ENCODE measurements around the gene CENPC. TPM values are rescaled to one million over a fixed set of nuclear protein-coding genes. Genes with fewer than 3 reads are reported as not detected.
"Not testable (repeated sequence)": the region's sequence is repeated elsewhere in the genome, so short reads cannot be mapped to it uniquely, and the experiment has no call there.

CENPC gene
- total and polyA plus RNA-seq, 7 donors = 4.9 to 30.0 (median 20.6) TPM

DNA sequence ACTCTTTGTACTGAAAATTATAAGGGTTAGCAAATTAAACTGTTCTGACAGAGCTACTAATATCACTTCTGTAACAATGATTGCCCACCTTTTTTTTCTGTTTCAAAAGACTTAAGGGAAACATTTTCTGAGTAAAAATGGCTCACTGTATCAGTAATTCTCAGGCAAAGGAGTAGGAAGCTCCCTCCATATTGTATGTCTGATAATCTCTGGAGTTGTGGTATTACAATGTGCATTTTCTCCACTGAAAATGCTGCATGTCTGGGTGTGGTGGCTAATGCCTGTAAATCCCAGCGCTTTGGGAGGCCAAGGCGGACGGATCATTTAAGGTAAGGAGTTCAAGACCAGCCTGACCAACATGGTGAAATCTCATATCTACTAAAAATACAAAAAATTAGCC lies 8.8 kb upstream of the CENPC start:
- Histone ChIP-seq H3K4me1 (no peaks in the 10 kb centered on the region), H3K36me3 (no peaks in the 10 kb centered on the region), H3K4me3 (no peak overlapping the region), H3K27me3 (no peaks in the 10 kb centered on the region), H3K9me3 (no peaks in the 10 kb centered on the region), H3K27ac (no peak overlapping the region)
- TF ChIP-seq POLR2AphosphoS5 (IDR thresholded peaks at IDR 0.05) (no peak), EP300 (IDR thresholded peaks at IDR 0.05) (no peak), POLR2A (IDR thresholded peaks at IDR 0.05) (no peak)
- TF ChIP-seq, protein P1, sequence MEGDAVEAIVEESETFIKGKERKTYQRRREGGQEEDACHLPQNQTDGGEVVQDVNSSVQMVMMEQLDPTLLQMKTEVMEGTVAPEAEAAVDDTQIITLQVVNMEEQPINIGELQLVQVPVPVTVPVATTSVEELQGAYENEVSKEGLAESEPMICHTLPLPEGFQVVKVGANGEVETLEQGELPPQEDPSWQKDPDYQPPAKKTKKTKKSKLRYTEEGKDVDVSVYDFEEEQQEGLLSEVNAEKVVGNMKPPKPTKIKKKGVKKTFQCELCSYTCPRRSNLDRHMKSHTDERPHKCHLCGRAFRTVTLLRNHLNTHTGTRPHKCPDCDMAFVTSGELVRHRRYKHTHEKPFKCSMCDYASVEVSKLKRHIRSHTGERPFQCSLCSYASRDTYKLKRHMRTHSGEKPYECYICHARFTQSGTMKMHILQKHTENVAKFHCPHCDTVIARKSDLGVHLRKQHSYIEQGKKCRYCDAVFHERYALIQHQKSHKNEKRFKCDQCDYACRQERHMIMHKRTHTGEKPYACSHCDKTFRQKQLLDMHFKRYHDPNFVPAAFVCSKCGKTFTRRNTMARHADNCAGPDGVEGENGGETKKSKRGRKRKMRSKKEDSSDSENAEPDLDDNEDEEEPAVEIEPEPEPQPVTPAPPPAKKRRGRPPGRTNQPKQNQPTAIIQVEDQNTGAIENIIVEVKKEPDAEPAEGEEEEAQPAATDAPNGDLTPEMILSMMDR (IDR thresholded peaks at IDR 0.05) = no peak
- DNase-seq = no peak
- intact Hi-C loops (cut with DNase I) = no loop called here
- 81 to 92% methylated on average over 3 of the region's 3 CpGs for WGBS, 2 donors

DNA sequence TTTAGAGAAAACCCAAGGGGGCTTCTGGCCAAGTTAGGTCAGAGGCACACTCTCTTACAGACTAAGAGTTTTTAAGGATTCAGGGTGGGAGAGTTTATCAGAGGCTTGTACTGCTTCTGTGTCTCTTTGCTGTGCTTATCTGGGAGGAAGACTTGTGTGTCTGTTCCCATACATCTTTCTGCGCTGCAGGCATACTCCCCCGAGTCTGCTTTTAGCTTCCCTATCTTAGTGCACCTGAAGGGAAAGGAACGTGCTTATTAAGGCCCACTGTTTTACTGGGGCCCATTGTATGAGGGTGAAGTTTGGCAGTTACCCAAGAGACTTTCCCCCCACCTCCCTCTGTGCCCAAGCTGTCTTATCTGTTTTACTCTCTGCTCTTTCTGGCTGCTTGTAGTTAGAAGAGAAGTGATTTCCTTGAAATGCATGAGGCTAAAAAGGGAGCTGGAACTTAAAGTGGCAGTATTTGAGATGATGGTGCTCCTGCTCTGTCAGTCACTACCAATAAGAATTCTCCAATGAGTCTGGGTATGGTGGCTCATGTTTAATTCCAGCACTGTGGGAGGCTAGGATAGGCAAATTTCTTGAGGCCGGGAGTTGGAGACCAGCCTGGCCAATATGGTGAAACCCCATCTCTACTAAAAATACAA lies 7.0 kb upstream of the CENPC start:
- intact Hi-C loops (cut with DNase I); H3K27me3 ChIP-seq; DNase-seq; H3K4me1 ChIP-seq; H3K4me3 ChIP-seq; H3K9me3 ChIP-seq; H3K36me3 ChIP-seq; H3K27ac ChIP-seq: not testable (repeated sequence)
- 63 to 79% methylated on average over 4 of the region's 4 CpGs for WGBS, 2 donors

DNA sequence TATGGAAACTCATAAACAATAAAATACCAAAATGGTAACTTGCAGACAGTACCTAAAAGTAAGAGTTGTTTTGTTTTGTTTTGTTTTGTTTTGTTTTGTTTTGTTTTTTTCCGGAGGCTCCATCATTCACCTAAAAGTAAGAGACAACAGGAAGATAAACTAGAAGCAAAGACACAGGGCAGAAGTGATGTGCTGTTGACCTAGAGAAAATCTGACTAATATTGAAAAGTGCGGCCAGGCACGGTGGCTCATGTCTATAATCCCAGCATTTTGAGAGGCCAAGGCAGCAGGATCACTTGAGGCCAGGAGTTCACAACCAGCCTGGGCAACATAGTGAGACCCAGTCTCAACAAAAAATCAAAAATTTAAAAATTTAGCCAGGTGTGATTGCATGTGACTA lies 5.6 kb upstream of the CENPC start:
- no peak for DNase-seq
- TF ChIP-seq, protein P1 (IDR thresholded peaks at IDR 0.05) = no peak
- TF ChIP-seq POLR2AphosphoS5 (IDR thresholded peaks at IDR 0.05) (no peak), EP300 (IDR thresholded peaks at IDR 0.05) (no peak), POLR2A (IDR thresholded peaks at IDR 0.05) (no peak)
- H3K9me3 ChIP-seq = no peaks in the 10 kb centered on the region
- WGBS, 2 donors = 88 to 93% methylated on average over 3 of the region's 3 CpGs
- peaks cover 0 to 9% (median 0%) of the 10 kb centered on the region in 4 donors for H3K4me1 ChIP-seq
- no peaks in the 10 kb centered on the region for H3K36me3 ChIP-seq
- intact Hi-C loops (cut with DNase I) = no loop called here
- no peak overlapping the region for H3K4me3 ChIP-seq
- no peak overlapping the region for H3K27ac ChIP-seq
- no peaks in the 10 kb centered on the region for H3K27me3 ChIP-seq

DNA sequence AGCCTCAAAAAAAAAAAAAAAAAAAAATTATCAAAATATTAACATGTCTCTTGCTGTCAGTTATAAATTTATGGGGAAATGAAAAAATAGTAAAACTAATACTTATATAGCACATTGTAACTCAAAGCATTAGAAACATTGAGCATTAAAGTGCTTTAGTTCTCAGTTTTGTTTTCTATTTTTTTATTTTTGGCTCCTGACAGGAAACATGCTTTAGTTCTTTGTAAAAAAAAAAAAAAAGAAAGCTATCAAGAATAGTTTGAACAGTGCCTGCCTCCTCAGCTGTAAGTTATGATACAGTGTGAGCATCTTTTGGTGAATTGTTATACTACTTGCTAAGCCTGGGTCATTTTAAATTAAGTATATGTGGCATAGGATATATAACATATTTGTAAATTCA lies 5.1 kb upstream of the CENPC start:
- Histone ChIP-seq H3K36me3 (no peaks in the 10 kb centered on the region), H3K27ac (no peak overlapping the region), H3K27me3 (no peaks in the 10 kb centered on the region), H3K4me1 (peaks cover 0 to 9% (median 0%) of the 10 kb centered on the region in 4 donors), H3K9me3 (no peaks in the 10 kb centered on the region), H3K4me3 (no peak overlapping the region)
- no peak for DNase-seq
- TF ChIP-seq, protein P1 (IDR thresholded peaks at IDR 0.05) = no peak
- no peak for TF ChIP-seq EP300 (IDR thresholded peaks at IDR 0.05)
- TF ChIP-seq POLR2AphosphoS5 (IDR thresholded peaks at IDR 0.05) = no peak
- TF ChIP-seq POLR2A (IDR thresholded peaks at IDR 0.05) = no peak
- intact Hi-C loops (cut with DNase I) = no loop called here

DNA sequence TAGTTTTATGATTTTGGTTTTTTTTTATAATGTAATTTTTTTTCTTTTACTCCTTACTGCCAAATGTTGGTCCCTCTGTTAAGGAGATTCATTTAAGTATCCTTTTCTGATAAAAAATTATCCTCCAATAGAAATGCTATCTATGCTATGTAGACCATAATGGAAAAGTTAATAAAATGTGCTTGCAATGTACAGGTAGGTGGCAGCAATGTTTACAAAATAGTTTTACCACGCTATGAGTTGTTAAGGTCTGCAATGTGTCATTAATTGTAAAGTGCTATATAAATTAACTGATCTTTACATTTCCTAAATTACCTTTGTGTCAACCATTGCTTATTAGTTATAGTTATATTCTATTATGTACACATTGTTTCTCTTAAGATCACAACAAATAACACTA lies 3.8 kb upstream of the CENPC start:
- no peaks in the 10 kb centered on the region for H3K9me3 ChIP-seq
- WGBS, 2 donors = 4% methylated on average over 1 of the region's 1 CpG
- TF ChIP-seq, protein P1 (IDR thresholded peaks at IDR 0.05) = no peak
- TF ChIP-seq POLR2A (IDR thresholded peaks at IDR 0.05) (no peak), EP300 (IDR thresholded peaks at IDR 0.05) (no peak)
- H3K27ac ChIP-seq = no peak overlapping the region
- H3K4me3 ChIP-seq = no peak overlapping the region
- DNase-seq = no peak
- intact Hi-C loops (cut with DNase I) = loop anchor here (5.0 kb wide), 1 partner anchor 78 kb away; no protein-coding TSS in a partner anchor
- peaks cover 0 to 13% (median 5%) of the 10 kb centered on the region in 4 donors for H3K4me1 ChIP-seq
- H3K36me3 ChIP-seq = no peaks in the 10 kb centered on the region
- H3K27me3 ChIP-seq = no peaks in the 10 kb centered on the region

Data from sigmoid colon (tissue), 7 donors.